ENCODE measurements around the gene TDRKH.

DNA sequence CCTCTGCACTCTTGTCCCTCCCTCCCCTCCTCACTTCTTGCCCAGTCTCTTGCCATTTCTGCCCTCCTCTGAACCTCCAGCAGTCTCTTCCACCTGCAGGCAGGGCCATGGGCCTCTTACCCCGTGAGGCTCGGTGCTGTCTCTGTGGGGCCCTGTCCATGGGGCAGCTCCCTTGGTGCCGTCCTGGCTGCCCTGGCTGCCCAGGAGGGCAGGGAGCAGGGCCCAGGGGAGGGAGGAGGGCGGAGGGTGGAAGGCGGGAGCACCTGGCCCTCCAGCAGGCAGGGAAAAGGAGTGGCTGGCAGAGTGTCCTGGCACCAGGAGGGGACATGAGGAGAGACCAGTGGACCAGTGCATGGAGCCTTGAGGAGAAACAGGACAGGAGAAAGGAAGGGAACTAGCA, 41.3 kb upstream of the TDRKH start, which contains the start of gene RORC:
- TF ChIP-seq TAF1 (IDR thresholded peaks at IDR 0.05; ENCODE audit: borderline replicate concordance, insufficient read depth, low read length) (no peak), FOXP2 (optimal IDR thresholded peaks at IDR 0.05; ENCODE audit: borderline replicate concordance, extremely low read depth, extremely low read length, insufficient read depth) (no peak), SIN3A (IDR thresholded peaks at IDR 0.05; ENCODE audit: borderline replicate concordance, insufficient read depth, low read length) (no peak), POLR2AphosphoS5 (IDR thresholded peaks at IDR 0.05; ENCODE audit: low read depth, low read length) (no peak)
- TF ChIP-seq, protein P1, sequence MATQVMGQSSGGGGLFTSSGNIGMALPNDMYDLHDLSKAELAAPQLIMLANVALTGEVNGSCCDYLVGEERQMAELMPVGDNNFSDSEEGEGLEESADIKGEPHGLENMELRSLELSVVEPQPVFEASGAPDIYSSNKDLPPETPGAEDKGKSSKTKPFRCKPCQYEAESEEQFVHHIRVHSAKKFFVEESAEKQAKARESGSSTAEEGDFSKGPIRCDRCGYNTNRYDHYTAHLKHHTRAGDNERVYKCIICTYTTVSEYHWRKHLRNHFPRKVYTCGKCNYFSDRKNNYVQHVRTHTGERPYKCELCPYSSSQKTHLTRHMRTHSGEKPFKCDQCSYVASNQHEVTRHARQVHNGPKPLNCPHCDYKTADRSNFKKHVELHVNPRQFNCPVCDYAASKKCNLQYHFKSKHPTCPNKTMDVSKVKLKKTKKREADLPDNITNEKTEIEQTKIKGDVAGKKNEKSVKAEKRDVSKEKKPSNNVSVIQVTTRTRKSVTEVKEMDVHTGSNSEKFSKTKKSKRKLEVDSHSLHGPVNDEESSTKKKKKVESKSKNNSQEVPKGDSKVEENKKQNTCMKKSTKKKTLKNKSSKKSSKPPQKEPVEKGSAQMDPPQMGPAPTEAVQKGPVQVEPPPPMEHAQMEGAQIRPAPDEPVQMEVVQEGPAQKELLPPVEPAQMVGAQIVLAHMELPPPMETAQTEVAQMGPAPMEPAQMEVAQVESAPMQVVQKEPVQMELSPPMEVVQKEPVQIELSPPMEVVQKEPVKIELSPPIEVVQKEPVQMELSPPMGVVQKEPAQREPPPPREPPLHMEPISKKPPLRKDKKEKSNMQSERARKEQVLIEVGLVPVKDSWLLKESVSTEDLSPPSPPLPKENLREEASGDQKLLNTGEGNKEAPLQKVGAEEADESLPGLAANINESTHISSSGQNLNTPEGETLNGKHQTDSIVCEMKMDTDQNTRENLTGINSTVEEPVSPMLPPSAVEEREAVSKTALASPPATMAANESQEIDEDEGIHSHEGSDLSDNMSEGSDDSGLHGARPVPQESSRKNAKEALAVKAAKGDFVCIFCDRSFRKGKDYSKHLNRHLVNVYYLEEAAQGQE (IDR thresholded peaks at IDR 0.05; ENCODE audit: insufficient read depth in 1 of 2, low read depth in 2 of 2, low read length in 2 of 2), result no peak

Data from PFSK-1 (cell line).